SK-N-SH (cell line): Measurements from ENCODE around the gene SRPRA. TPM values are rescaled to one million over a fixed set of nuclear protein-coding genes. Genes with fewer than 3 reads are reported as not detected.

Source experiments
- CTCF ChIA-PET: fragments of 300-600, 350-600 bp; formaldehyde crosslinking; extraction: SDS; loops from one replicate; lab custom pipeline; 2021; lab: Yijun Ruan, JAX
- POLR2A ChIA-PET: fragments of 350-600 bp; sonication (Branson Sonifier 250); formaldehyde crosslinking; extraction: SDS; loops from one replicate; lab custom pipeline; 2020; ENCODE audit warnings: antibody characterized with exemption, inconsistent platforms; lab: Yijun Ruan, JAX
- DNase-seq: peaks from one replicate; pipeline ENCODE4 v3.0.0; 2012
- H2AFZ ChIP-seq: fragments of 200-600 bp; sonication (generic); 2 replicates; pipeline ENCODE4 v1.8.1; 2016; ENCODE audit warnings: antibody characterized with exemption, mild to moderate bottlenecking, low read depth
- H3F3A ChIP-seq: fragments of 200-600 bp; sonication (generic); replicated peaks from 2 replicates; pipeline ENCODE3; 2016; ENCODE audit warnings: antibody characterized with exemption, mild to moderate bottlenecking; ENCODE audit not compliant: insufficient read depth
- H3K27ac ChIP-seq, 2 experiments: fragments of 200-500 bp in 1 of 2; fragments of 200-600 bp in 1 of 2; sonication (Bioruptor generic) in 1 of 2; sonication (generic), shearing (Covaris generic) in 1 of 2; 2 replicates each; pipeline versions ENCODE4 v1.5.1 to v1.6.1; 2014 to 2016; ENCODE audit warnings: low read depth in 2 of 2, inconsistent platforms in 1 of 2, low read length in 1 of 2, mild to moderate bottlenecking in 1 of 2, mixed read lengths in 1 of 2
- H3K27me3 ChIP-seq: fragments of 200-600 bp; sonication (generic), shearing (Covaris generic); 2 replicates; pipeline ENCODE4 v1.6.1; 2016; ENCODE audit warnings: mixed run types; ENCODE audit not compliant: insufficient read depth
- H3K36me3 ChIP-seq, 2 experiments: fragments of 200-500 bp in 1 of 2; fragments of 200-600 bp in 1 of 2; sonication (Bioruptor generic) in 1 of 2; sonication (generic) in 1 of 2; replicated peaks in 1 of 2; 2 replicates each; pipeline versions ENCODE3 to v1.5.1; 2014 to 2016; ENCODE audit warnings: low read length in 1 of 2, mild to moderate bottlenecking in 1 of 2; ENCODE audit not compliant: insufficient read depth in 2 of 2, control insufficient read depth in 1 of 2
- H3K4me1 ChIP-seq, 2 experiments: fragments of 200-500 bp in 1 of 2; fragments of 200-600 bp in 1 of 2; sonication (Bioruptor generic) in 1 of 2; sonication (generic), shearing (Covaris generic) in 1 of 2; 2 replicates each; pipeline versions ENCODE4 v1.5.1 to v1.6.1; 2014 to 2016; ENCODE audit warnings: low read depth in 1 of 2, low read length in 1 of 2, mixed run types in 1 of 2; ENCODE audit not compliant: insufficient read depth in 2 of 2, control insufficient read depth in 1 of 2
- H3K4me2 ChIP-seq: fragments of 200-600 bp; sonication (generic), shearing (Covaris generic); 2 replicates; pipeline ENCODE4 v1.6.1; 2017; ENCODE audit warnings: mixed run types
- H3K4me3 ChIP-seq, 2 experiments: fragments of 200-500 bp in 1 of 2; fragments of 200-600 bp in 1 of 2; sonication (Bioruptor generic) in 1 of 2; sonication (generic), shearing (Covaris generic) in 1 of 2; 2 replicates each; pipeline versions ENCODE4 v1.5.1 to v1.8.1; 2014 to 2016; ENCODE audit warnings: low read depth in 2 of 2, inconsistent platforms in 1 of 2, low read length in 1 of 2, mild to moderate bottlenecking in 1 of 2, mixed read lengths in 1 of 2, moderate library complexity in 1 of 2
- H3K79me2 ChIP-seq: fragments of 200-600 bp; sonication (generic); 2 replicates; pipeline ENCODE4 v1.8.1; 2017; ENCODE audit warnings: mild to moderate bottlenecking; ENCODE audit not compliant: insufficient read depth
- H3K9ac ChIP-seq: fragments of 200-600 bp; sonication (generic); 2 replicates; pipeline ENCODE4 v1.6.1; 2017; ENCODE audit warnings: mixed run types
- H3K9me2 ChIP-seq: fragments of 200-600 bp; sonication (generic); 2 replicates; pipeline ENCODE4 v1.6.1; 2017; ENCODE audit warnings: mixed run types
- H3K9me3 ChIP-seq: fragments of 200-600 bp; sonication (generic); 2 replicates; pipeline ENCODE4 v1.6.1; 2017; ENCODE audit warnings: mixed run types, mild to moderate bottlenecking, moderate library complexity
- H4K20me1 ChIP-seq: fragments of 200-600 bp; sonication (generic); 2 replicates; pipeline ENCODE4 v1.6.1; 2017; ENCODE audit warnings: mild to moderate bottlenecking, mixed run types; ENCODE audit not compliant: insufficient read depth
- CHD2 ChIP-seq: fragments of 150-350 bp; IDR thresholded peaks from 2 replicates; pipeline ENCODE4 v1.6.1; 2018; ENCODE audit warnings: low read length; ENCODE audit not compliant: partially characterized antibody
- ELF1 ChIP-seq: IDR thresholded peaks from 2 replicates; pipeline ENCODE4 v1.4.0; 2012
- EP300 ChIP-seq, 2 experiments: IDR thresholded peaks; 2 replicates each; pipeline versions ENCODE4 v1.4.0 to v1.6.1; 2012; ENCODE audit warnings: borderline replicate concordance in 1 of 2, low read depth in 1 of 2, low read length in 1 of 2
- FOXM1 ChIP-seq: IDR thresholded peaks from 2 replicates; pipeline ENCODE4 v1.4.0; 2012; ENCODE audit warnings: low read depth, mild to moderate bottlenecking
- GABPA ChIP-seq: IDR thresholded peaks from 2 replicates; pipeline ENCODE4 v1.4.0; 2012; ENCODE audit warnings: low read depth, mild to moderate bottlenecking
- GATA2 ChIP-seq: sonication (generic); formaldehyde crosslinking; IDR thresholded peaks from 2 replicates; pipeline ENCODE4 v1.5.0; 2020; ENCODE audit warnings: mild to moderate bottlenecking, missing genetic modification reagents
- JUND ChIP-seq: IDR thresholded peaks from 2 replicates; pipeline ENCODE4 v1.4.0; 2012
- MAX ChIP-seq: IDR thresholded peaks from 2 replicates; pipeline ENCODE4 v1.4.0; 2012; ENCODE audit warnings: low read depth
- MEF2A ChIP-seq: IDR thresholded peaks from 2 replicates; pipeline ENCODE4 v1.4.0; 2012; ENCODE audit warnings: low read depth, borderline replicate concordance
- MXI1 ChIP-seq: IDR thresholded peaks from 2 replicates; pipeline ENCODE4 v1.6.1; 2012; ENCODE audit warnings: mild to moderate bottlenecking, low read depth, low read length, improper control_type of control experiment
- NRF1 ChIP-seq: IDR thresholded peaks from 2 replicates; pipeline ENCODE4 v1.6.1; 2012; ENCODE audit warnings: low read depth, mild to moderate bottlenecking, low read length
- POLR2AphosphoS5 ChIP-seq: IDR thresholded peaks from 2 replicates; pipeline ENCODE4 v1.6.1; 2012; ENCODE audit warnings: low read depth, low read length
- RAD21 ChIP-seq: IDR thresholded peaks from 2 replicates; pipeline ENCODE4 v1.6.1; 2012; ENCODE audit warnings: mild to moderate bottlenecking, low read length
- RCOR1 ChIP-seq: fragments of 150-350 bp; IDR thresholded peaks from 2 replicates; pipeline ENCODE4 v1.6.1; 2017; ENCODE audit warnings: antibody characterized with exemption, low read length
- RFX5 ChIP-seq: IDR thresholded peaks from 2 replicates; pipeline ENCODE4 v1.6.1; 2012; ENCODE audit warnings: mild to moderate bottlenecking, improper control_type of control experiment, low read length
- RXRA ChIP-seq: IDR thresholded peaks from 2 replicates; pipeline ENCODE4 v1.4.0; 2012; ENCODE audit warnings: low read depth, mild to moderate bottlenecking, borderline replicate concordance
- SIN3A ChIP-seq: IDR thresholded peaks from 2 replicates; pipeline ENCODE4 v1.6.1; 2012; ENCODE audit warnings: low read depth, mild to moderate bottlenecking, low read length, moderate library complexity, borderline replicate concordance
- SMC3 ChIP-seq: IDR thresholded peaks from 2 replicates; pipeline ENCODE4 v1.6.1; 2012; ENCODE audit warnings: low read depth, low read length, improper control_type of control experiment
- TCF12 ChIP-seq: IDR thresholded peaks from 2 replicates; pipeline ENCODE4 v1.4.0; 2012
- YY1 ChIP-seq: IDR thresholded peaks from 2 replicates; pipeline ENCODE4 v1.4.0; 2012; ENCODE audit warnings: low read depth, mild to moderate bottlenecking
- WGBS: methylation state at CpG from one replicate; pipeline ENCODE4 v1.1.6; 2017; ENCODE audit warnings: low lambda C conversion rate; 5-methylcytosine and 5-hydroxymethylcytosine counted together
- polyA plus RNA-seq, 3 experiments: library from polyadenylated mRNA; depleted of rRNA; stranded (reverse); fragments of >200 nt; gene quantifications; 2 replicates each; pipeline ENCODE4 v1.2.3, GENCODE V29; 2012
- TF ChIP-seq, protein P1 (sequence below): fragments of 150-350 bp; IDR thresholded peaks from 2 replicates; pipeline ENCODE4 v1.6.1; 2017; ENCODE audit warnings: antibody characterized with exemption, low read length, low read depth, borderline replicate concordance
- TF ChIP-seq, protein P2 (sequence below): IDR thresholded peaks from 2 replicates; pipeline ENCODE4 v1.4.0; 2012; ENCODE audit warnings: low read depth, borderline replicate concordance
- TF ChIP-seq, protein P3 (sequence below): IDR thresholded peaks from 2 replicates; pipeline ENCODE4 v1.6.1; 2012; ENCODE audit warnings: mild to moderate bottlenecking, low read depth, low read length, moderate library complexity
- TF ChIP-seq, protein P4 (sequence below): fragments of 200-600 bp; sonication (generic); IDR thresholded peaks from 2 replicates; pipeline ENCODE4 v1.6.1; 2017; ENCODE audit warnings: antibody characterized with exemption, mild to moderate bottlenecking, moderate library complexity
- TF ChIP-seq, protein P5 (sequence below): fragments of 150-350 bp; IDR thresholded peaks from 2 replicates; pipeline ENCODE4 v1.6.1; 2016; ENCODE audit warnings: mild to moderate bottlenecking, low read depth, low read length

The SRPRA gene
- polyA plus RNA-seq, 1 of the 3 experiments (the other 2 are of a cell fraction) = 129 TPM

GRCh38 chr11:126303623-126304456 is 35.1 kb upstream of the SRPRA start, which contains the start of gene DCPS:
DCPS (plus strand) TSS chr11:126304060; CDS start chr11:126304081, 21 bp downstream.
- Histone ChIP-seq H3K4me2 (peak within 1 kb of the TSS; percentile 82), H3K9me3 (no peaks in the 10 kb centered on the region), H3K79me2 (peaks cover 39% of the 10 kb centered on the region), H4K20me1 (no peaks in the 10 kb centered on the region), H3K27me3 (no peaks in the 10 kb centered on the region), H3K4me3 (peak within 1 kb of the TSS; percentile 63 to 72), H3F3A (peaks cover 19% of the 10 kb centered on the region), H3K36me3 (peaks cover 0 to 5% of the 10 kb centered on the region in 2 experiments), H3K9me2 (no peaks in the 10 kb centered on the region), H3K4me1 (peaks cover 0 to 9% of the 10 kb centered on the region in 2 experiments; a peak in 2 of 4 replicates), H3K9ac (peak within 1 kb of the TSS; percentile 97), H2AFZ (peak within 1 kb of the TSS; percentile 85), H3K27ac (peak within 1 kb of the TSS; percentile 92 to 94)
- DNase-seq = peak; percentile 98
- ChIA-PET CTCF (interaction anchor here (0.7 to 10.0 kb wide), 2 partner anchors 137 to 180 kb away, joined by 3 to 172 read pairs; no protein-coding TSS in a partner anchor), POLR2A (interaction anchor here (0.6 to 1.2 kb wide), 8 partner anchors 13 to 1711 kb away, joined by 3 to 7 read pairs (median 3); partner anchors contain the start of genes FOXRED1, SRPRA and TIRAP)
- 2% methylated on average over 26 of the region's 61 CpGs for WGBS
- TF ChIP-seq SIN3A = peak; percentile 77; the same call in 1 of the 2 replicates
- peak; percentile 92 for TF ChIP-seq MXI1
- TF ChIP-seq POLR2AphosphoS5 = peak; percentile 72
- TF ChIP-seq, protein P1, sequence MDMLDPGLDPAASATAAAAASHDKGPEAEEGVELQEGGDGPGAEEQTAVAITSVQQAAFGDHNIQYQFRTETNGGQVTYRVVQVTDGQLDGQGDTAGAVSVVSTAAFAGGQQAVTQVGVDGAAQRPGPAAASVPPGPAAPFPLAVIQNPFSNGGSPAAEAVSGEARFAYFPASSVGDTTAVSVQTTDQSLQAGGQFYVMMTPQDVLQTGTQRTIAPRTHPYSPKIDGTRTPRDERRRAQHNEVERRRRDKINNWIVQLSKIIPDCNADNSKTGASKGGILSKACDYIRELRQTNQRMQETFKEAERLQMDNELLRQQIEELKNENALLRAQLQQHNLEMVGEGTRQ = no peak
- peak; percentile 87 for TF ChIP-seq MAX
- TF ChIP-seq JUND = no peak
- no peak for TF ChIP-seq GATA2 (CRISPR knock-in tag)
- no peak for TF ChIP-seq MEF2A
- no peak for TF ChIP-seq GABPA
- TF ChIP-seq, protein P2, sequence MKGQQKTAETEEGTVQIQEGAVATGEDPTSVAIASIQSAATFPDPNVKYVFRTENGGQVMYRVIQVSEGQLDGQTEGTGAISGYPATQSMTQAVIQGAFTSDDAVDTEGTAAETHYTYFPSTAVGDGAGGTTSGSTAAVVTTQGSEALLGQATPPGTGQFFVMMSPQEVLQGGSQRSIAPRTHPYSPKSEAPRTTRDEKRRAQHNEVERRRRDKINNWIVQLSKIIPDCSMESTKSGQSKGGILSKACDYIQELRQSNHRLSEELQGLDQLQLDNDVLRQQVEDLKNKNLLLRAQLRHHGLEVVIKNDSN = no peak
- TF ChIP-seq NRF1 = peak; percentile 82
- TF ChIP-seq, protein P3, sequence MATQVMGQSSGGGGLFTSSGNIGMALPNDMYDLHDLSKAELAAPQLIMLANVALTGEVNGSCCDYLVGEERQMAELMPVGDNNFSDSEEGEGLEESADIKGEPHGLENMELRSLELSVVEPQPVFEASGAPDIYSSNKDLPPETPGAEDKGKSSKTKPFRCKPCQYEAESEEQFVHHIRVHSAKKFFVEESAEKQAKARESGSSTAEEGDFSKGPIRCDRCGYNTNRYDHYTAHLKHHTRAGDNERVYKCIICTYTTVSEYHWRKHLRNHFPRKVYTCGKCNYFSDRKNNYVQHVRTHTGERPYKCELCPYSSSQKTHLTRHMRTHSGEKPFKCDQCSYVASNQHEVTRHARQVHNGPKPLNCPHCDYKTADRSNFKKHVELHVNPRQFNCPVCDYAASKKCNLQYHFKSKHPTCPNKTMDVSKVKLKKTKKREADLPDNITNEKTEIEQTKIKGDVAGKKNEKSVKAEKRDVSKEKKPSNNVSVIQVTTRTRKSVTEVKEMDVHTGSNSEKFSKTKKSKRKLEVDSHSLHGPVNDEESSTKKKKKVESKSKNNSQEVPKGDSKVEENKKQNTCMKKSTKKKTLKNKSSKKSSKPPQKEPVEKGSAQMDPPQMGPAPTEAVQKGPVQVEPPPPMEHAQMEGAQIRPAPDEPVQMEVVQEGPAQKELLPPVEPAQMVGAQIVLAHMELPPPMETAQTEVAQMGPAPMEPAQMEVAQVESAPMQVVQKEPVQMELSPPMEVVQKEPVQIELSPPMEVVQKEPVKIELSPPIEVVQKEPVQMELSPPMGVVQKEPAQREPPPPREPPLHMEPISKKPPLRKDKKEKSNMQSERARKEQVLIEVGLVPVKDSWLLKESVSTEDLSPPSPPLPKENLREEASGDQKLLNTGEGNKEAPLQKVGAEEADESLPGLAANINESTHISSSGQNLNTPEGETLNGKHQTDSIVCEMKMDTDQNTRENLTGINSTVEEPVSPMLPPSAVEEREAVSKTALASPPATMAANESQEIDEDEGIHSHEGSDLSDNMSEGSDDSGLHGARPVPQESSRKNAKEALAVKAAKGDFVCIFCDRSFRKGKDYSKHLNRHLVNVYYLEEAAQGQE = no peak; the same call in 1 of the 2 replicates
- no peak; the same call in 1 of the 2 replicates for TF ChIP-seq TCF12
- no peak for TF ChIP-seq SMC3
- no peak for TF ChIP-seq ELF1
- no peak for TF ChIP-seq RAD21
- no peak for TF ChIP-seq CHD2
- TF ChIP-seq, protein P4, sequence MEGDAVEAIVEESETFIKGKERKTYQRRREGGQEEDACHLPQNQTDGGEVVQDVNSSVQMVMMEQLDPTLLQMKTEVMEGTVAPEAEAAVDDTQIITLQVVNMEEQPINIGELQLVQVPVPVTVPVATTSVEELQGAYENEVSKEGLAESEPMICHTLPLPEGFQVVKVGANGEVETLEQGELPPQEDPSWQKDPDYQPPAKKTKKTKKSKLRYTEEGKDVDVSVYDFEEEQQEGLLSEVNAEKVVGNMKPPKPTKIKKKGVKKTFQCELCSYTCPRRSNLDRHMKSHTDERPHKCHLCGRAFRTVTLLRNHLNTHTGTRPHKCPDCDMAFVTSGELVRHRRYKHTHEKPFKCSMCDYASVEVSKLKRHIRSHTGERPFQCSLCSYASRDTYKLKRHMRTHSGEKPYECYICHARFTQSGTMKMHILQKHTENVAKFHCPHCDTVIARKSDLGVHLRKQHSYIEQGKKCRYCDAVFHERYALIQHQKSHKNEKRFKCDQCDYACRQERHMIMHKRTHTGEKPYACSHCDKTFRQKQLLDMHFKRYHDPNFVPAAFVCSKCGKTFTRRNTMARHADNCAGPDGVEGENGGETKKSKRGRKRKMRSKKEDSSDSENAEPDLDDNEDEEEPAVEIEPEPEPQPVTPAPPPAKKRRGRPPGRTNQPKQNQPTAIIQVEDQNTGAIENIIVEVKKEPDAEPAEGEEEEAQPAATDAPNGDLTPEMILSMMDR = no peak
- TF ChIP-seq, protein P5, sequence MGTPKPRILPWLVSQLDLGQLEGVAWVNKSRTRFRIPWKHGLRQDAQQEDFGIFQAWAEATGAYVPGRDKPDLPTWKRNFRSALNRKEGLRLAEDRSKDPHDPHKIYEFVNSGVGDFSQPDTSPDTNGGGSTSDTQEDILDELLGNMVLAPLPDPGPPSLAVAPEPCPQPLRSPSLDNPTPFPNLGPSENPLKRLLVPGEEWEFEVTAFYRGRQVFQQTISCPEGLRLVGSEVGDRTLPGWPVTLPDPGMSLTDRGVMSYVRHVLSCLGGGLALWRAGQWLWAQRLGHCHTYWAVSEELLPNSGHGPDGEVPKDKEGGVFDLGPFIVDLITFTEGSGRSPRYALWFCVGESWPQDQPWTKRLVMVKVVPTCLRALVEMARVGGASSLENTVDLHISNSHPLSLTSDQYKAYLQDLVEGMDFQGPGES = no peak
- peak; percentile 91 for TF ChIP-seq YY1
- no peak for TF ChIP-seq RXRA
- 0 out of 2 replicates have a peak, but pooled peaks have one; percentile 1 for TF ChIP-seq RCOR1
- no peak for TF ChIP-seq FOXM1
- TF ChIP-seq RFX5 = peak; percentile 53
- no peak; a peak in 1 of 4 replicates for TF ChIP-seq EP300 (IDR thresholded peaks at IDR 0.05; ENCODE audit: borderline replicate concordance in 1 of 2, low read depth in 1 of 2, low read length in 1 of 2)
